22Rv1 (cell line): ENCODE data around the gene ABHD3.
"Not testable (repeated sequence)": the region's sequence is repeated elsewhere in the genome, so short reads cannot be mapped to it uniquely, and the experiment has no call there.

Source experiments
- H3K27ac ChIP-seq: fragments of 450-650 bp; 2 replicates; pipeline ENCODE4 v1.5.1; 2017
- CTCF ChIP-seq: fragments of 450-650 bp; IDR thresholded peaks from 2 replicates; pipeline ENCODE4 v1.5.1; 2017; ENCODE audit warnings: mild to moderate bottlenecking
- ZFX ChIP-seq: fragments of 450-650 bp; IDR thresholded peaks from 2 replicates; pipeline ENCODE4 v1.6.1; 2017; ENCODE audit warnings: antibody characterized with exemption, borderline replicate concordance

ABHD3 gene

DNA sequence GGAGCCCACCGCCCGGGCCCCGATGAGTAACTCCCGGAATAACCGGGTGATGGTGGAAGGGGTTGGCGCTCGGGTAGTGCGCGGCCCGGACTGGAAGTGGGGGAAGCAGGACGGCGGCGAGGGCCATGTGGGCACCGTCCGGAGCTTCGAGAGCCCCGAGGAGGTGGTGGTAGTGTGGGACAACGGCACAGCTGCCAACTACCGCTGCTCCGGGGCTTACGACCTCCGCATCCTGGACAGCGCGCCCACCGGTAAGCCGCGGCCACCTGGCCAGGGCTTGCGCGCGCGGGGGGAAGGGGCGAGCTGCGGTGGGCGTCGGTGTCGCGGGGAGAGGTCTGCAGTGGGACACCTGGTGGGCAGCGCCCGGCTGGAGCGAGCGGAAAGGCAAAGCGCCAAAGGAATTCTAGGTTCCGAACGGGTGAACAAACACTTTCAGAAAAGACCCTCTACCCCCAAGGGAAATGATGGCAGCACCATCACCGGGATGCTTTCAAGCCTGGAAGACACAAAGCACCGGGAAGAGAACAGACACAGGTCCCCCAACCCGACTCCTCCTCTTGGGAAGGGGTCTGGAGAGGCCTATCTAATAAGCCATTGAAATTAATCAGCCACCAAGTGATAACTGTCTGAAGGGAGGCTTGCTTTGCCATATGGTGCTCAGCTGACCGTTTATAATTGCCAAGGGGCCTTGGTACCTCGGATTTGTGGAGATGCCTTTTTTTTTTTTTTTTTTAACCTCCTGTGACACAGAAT, 37.2 kb upstream of the ABHD3 start:
- H3K27ac ChIP-seq = peak overlapping the region; percentile 92
- no peak for TF ChIP-seq ZFX
- 0 out of 2 replicates have a peak, but pooled peaks have one; percentile 3 for TF ChIP-seq CTCF

- peak overlapping the region; percentile 92 for H3K27ac ChIP-seq
- peak; percentile 9; the same call in 1 of the 2 replicates for TF ChIP-seq CTCF
- TF ChIP-seq ZFX = no peak
These were observed 36.7 kb upstream of the ABHD3 start for GRCh38 chr18:21741312-21741561.

DNA sequence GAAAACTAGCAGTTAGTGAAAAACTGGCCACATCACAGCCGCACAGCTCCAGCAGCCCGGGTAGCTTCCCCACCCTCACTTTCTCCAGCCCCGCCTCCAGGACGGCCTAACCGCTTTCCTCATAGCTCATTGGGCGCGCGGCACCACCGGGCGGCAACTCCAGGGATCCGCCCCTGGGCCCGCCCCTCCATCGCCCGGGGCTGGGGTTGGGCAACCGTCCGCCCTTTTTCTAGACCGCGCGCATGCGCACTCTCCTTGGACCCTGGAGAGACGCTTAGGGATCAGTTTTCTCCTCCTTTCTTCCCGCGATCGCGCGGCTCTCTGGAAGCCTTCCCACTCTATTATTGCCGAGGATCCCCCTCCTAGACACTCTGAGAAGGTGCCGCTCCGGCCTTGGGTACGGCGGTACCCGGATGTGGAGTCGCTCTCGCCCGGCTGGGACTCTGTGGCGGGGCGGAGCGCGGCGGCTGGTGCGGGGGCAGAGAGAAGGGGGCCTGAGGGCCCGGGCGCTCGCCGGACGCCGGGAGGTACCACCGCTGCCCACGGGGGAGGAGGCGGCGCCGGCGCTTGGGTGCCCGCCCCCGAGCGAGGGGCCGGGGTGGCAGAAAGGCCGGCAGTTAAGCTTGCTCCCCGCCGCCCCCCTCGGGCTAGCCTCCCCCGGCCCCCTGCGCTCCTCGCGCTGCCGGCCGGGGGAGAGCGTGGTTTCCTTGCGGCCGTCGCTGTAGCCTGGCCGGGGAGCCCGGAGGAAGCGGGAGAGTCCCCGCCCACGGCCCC, 36.2 kb upstream of the ABHD3 start, which contains the start of gene MIB1:
Gene MIB1 (plus strand): TSS at position 255 of the 774 bp plus-strand sequence. CDS start 792 bp downstream, outside the sequence.
- H3K27ac ChIP-seq = peak within 1 kb of the TSS; percentile 92
- TF ChIP-seq CTCF = no peak
- no peak for TF ChIP-seq ZFX

DNA sequence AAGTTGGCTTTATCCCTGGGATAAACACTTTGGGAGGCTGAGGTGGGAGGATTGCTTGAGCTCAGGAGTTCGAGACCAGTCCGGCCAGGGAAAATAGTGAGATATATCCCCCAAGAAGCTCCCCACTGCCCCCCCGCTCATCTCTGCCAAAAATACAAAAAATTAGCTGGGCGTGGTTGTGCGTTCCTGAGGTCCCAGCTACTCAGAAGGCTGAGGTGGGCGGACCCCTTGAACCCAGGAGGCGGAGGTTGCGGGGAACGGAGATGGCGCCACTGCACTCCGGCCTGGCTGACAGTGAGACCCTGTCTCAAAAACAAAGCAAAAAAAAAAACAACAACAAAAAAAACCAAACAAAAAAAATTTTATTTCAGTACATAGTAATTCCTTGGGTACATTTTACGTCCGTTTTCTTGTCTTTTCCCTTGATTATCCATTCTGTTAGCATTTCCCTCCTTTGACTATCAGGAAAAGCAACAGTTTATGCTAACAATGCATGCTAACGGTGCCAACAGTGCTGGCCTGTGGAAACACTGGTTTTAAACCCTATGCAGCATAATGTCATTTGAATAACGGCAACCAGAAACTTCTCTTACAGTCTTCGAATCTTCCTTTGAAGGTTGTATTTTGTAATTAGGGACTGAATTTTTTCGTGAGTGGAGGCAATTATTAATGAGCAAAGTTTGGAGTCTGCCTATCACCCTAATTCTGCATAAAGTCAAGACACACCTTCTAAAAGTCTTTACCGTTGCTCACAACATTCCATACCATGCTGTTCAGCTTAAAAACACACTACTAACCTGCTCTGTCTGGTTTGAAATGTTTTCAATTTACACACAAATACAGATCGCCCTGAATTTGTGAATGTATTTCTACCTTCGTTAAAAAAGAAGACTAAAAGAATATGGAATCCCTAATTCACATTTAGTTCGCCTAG, 35.3 kb upstream of the ABHD3 start:
- TF ChIP-seq CTCF (no peak), ZFX (no peak)
- peak overlapping the region; percentile 92 for H3K27ac ChIP-seq

DNA sequence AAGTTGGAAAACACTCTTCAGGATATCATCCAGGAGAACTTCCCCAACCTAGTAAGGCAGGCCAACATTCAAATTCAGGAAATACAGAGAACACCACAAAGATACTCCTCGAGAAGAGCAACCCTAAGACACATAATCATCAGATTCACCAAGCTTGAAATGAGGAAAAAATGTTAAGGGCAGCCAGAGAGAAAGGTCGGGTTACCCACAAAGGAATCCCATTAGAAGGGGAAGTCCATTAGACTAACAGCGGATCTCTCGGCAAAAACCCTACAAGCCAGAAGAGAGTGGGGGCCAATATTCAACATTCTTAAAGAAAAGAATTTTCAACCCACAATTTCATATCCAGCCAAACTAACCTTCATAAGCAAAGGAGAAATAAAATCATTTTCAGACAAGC, 32.4 kb upstream of the ABHD3 start:
- not testable (repeated sequence) for H3K27ac ChIP-seq

GRCh38 chr18:21735452-21736015, 31.0 kb upstream of the ABHD3 start:
- TF ChIP-seq ZFX = no peak
- TF ChIP-seq CTCF = no peak
- no peak overlapping the region for H3K27ac ChIP-seq

DNA sequence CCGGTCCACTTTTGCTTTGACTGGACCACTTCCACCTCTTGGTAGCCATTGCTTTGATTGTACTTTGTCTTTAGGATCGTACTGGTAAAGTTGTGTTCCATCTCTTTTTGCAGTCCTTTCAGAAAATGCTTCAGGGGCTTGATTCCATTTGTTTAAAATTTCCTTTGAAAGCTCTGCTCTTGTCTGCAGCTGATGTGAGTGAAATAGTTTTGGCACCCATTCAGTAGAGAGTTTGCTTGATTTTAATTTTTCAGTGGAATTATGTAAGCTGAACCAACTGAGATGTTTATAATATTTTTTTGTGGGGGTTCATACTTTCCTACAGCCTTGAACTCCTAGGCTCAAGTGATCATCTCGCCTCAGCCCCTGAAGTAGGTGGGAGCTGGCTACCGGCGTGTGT, 28.4 kb upstream of the ABHD3 start:
- no peak overlapping the region for H3K27ac ChIP-seq
- TF ChIP-seq ZFX (no peak), CTCF (no peak)
